GM13977 (cell line): ENCODE data around the gene PREP.

Experiments
- DNase-seq: peaks from one replicate; pipeline ENCODE4 v3.0.0; 2012; ENCODE audit warnings: low spot score
- CTCF ChIP-seq: IDR thresholded peaks from 2 replicates; pipeline ENCODE4 v1.5.1; 2012; ENCODE audit warnings: mild to moderate bottlenecking, control low read depth; ENCODE audit not compliant: insufficient read depth; ENCODE audit errors: extremely low read depth, missing control alignments
- in situ Hi-C: fragments of 300-500 bp; cut with MboI; formaldehyde crosslinking; loops from one replicate; pipeline ENCODE4 v1.12.0; 2022; ENCODE audit warnings: low sequenced_read_pairs, low pct_unique_long_range_greater_than_20kb, mixed read lengths, inconsistent platforms; ENCODE audit not compliant: unreplicated experiment

PREP gene

DNA sequence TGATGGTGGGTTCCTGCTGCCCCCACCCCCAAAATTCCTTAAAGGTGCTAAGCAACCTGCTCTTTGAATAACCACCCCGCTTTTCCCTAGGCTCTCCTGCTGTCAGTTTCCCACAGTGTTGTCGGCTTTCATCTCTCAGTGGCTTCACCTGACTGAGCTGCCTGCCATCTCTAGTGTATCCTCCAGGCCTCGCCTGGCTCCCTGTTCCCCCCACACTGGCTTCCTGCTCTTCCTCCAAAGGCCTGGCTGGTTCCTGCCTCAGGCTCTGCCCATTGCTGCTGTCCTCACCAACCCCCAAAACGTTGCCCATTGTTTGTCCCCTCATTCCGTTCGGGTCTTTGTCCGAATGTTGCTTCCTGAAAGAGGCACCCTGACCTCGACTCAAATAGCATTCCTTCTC, 129.3 kb downstream of the PREP start:
- in situ Hi-C loops, result no loop called here
- no peak for TF ChIP-seq CTCF
- no peak for DNase-seq

DNA sequence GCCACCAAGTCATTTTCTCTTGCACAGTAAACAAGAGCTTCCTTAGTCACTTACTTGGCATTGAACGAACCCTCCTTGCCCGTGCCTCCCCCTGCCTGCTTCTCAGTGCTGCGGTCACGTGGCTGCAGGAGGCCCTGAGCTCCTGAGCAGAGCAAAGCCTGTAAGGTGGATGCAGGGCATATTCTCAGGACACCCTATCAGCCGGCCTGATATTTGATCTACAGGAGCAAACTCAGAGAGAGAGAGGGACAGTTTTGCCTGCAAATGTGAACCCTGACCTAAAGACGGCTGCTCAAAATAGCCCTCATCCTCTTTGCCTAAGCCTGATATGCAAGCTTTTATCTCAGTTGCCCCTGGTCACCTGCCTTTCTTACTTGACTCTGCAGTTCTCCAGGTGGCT, 130.1 kb downstream of the PREP start:
- TF ChIP-seq CTCF, result no peak
- DNase-seq, result no peak
- in situ Hi-C loops, result no loop called here

- no peak for TF ChIP-seq CTCF
- no peak for DNase-seq
- in situ Hi-C loops, result no loop called here
Observed at GRCh38 chr6:105270511-105270910, 132.4 kb downstream of the PREP start.

DNA sequence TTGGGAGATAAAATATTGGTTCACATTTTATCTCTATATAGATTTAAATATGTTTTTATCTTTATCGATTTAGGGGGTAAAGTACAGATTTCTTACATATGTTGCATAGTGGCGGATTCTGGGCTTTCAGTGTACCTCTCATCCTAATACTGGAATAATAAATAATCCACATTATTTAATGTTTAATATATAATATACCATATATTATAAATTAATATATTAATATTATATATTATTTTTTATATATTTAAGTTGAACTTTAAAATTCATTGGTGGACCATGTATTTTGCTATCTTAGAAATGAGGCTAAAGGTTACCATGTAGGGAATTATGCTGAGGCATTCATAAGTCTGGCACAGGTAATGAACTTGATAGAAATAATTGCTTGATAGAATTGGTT, 133.5 kb downstream of the PREP start:
- DNase-seq, result no peak
- in situ Hi-C loops, result no loop called here
- no peak for TF ChIP-seq CTCF

DNA sequence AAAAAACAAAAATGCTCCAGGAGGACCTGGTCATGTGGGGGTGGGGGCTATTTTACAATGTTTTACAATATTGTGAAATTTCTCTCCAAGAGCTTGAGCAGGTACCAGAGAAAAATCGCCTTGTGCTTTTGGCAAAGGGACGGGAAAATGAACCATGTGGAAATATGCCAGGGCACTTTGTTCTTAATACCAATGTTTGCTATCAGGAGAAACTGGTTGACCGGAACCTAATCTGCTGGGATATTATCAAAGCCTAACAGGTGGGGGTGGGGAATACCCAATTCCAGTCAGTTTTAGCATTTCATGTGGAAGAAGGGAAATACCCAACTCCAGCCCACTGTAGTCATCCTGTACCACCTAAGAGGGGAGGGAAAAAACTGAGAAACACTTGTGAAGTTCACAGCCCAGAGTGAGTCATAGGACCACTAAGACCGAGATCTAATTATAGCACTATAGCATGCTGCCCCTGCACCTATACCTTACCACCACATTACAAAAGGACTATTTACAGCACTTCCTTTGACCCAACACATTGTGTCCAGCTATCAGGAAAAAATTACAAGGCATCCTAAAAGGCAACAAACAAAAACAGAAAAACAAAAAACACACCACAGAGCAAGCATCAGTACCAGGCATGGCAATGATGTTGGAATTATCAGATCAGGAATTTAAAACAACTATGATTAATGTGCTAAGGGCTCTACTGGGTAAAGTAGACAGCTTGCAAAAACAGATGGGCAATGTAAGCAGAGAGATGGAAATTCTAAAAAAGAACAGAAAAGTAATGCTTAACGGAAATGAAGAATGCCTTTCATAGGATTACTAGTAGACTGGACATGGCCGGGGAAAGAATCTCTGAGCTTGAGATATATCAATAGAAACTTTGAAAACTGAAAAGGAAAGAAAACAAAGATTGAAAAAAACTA, 138.9 kb downstream of the PREP start:
- in situ Hi-C loops, result no loop called here
- no peak for DNase-seq
- TF ChIP-seq CTCF, result no peak

DNA sequence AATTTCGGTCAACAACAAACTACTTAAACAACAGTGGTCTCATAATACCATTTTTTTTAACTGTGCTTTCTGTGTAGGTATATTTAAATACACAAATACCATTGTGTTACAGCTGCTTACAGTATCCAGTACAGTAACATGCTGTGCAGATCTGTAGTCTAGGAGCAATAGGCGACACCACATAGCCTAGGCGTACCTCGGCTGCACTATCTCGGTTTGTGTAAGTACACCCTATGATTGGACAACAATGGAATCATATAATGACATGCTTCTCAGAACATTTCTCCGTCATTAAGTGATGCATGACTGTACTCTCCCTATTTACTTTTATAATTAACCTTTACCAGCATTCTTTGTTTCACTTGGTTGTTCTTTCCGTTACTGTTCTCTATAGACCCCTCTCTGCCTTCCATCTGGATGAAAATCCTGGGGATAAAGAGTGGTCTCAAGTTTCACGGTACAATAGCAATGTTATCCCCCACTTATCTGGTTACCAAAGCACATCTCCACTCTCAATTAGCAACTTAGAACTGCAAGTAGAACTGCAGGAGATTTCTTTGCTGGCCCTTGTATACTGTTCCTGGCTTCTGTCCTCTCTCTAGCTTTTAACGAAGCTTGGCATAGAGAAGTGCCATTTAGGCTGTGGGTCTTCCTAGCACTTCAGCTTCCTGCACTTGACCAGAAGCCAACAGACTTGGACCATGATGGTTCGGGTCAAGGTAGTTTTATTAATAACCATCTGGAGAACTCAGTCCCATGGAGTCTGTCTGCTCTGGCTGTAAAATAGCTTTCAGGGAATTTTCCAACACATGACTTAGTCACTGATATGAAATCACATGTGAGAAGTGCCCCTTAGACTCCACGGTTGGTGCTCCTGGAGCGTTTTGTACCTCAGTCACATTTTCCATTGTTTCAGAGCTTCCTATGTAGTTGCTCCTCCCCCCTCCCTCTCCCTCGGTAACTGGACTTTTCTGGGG, 142.7 kb downstream of the PREP start:
- in situ Hi-C loops, result no loop called here
- TF ChIP-seq CTCF, result no peak
- no peak for DNase-seq
